Measurements from ENCODE around the gene STK35.

Gene STK35

GRCh38 chr20:2156224-2156623, 54.6 kb downstream of the STK35 start:
- Histone ChIP-seq H3K4me1 (ENCODE audit: control insufficient read depth, insufficient read depth, low read length, poor library complexity, severe bottlenecking) (no peaks in the 10 kb centered on the region), H3K27me3 (replicated peaks; ENCODE audit: control insufficient read depth, insufficient read depth, low read length, poor library complexity, severe bottlenecking) (no peaks in the 10 kb centered on the region), H3K9me3 (ENCODE audit: control insufficient read depth, low read length) (no peaks in the 10 kb centered on the region), H3K36me3 (ENCODE audit: control insufficient read depth, insufficient read depth, low read length) (no peaks in the 10 kb centered on the region), H3K27ac (ENCODE audit: insufficient read depth, low read length, poor library complexity, severe bottlenecking) (no peak overlapping the region), H3K4me3 (ENCODE audit: insufficient read depth, low read depth, low read length, poor library complexity, severe bottlenecking) (no peak overlapping the region)
- no peak for DNase-seq

- DNase-seq = no peak
Measured at GRCh38 chr20:2156666-2157624, 55.3 kb downstream of the STK35 start.

GRCh38 chr20:2162125-2162822, 60.6 kb downstream of the STK35 start:
- H3K27ac ChIP-seq (ENCODE audit: insufficient read depth, low read length, poor library complexity, severe bottlenecking) = no peak overlapping the region
- H3K27me3 ChIP-seq (replicated peaks; ENCODE audit: control insufficient read depth, insufficient read depth, low read length, poor library complexity, severe bottlenecking) = no peaks in the 10 kb centered on the region
- DNase-seq = no peak
- no peaks in the 10 kb centered on the region for H3K36me3 ChIP-seq (ENCODE audit: control insufficient read depth, insufficient read depth, low read length)
- no peak overlapping the region for H3K4me3 ChIP-seq (ENCODE audit: insufficient read depth, low read depth, low read length, poor library complexity, severe bottlenecking)
- H3K9me3 ChIP-seq (ENCODE audit: control insufficient read depth, low read length) = no peaks in the 10 kb centered on the region
- H3K4me1 ChIP-seq (ENCODE audit: control insufficient read depth, insufficient read depth, low read length, poor library complexity, severe bottlenecking) = no peaks in the 10 kb centered on the region

More at GRCh38 chr20:2156666-2157624, 55.3 kb downstream of the STK35 start:
- Histone ChIP-seq H3K27me3 (replicated peaks; ENCODE audit: control insufficient read depth, insufficient read depth, low read length, poor library complexity, severe bottlenecking) (no peaks in the 10 kb centered on the region), H3K27ac (ENCODE audit: insufficient read depth, low read length, poor library complexity, severe bottlenecking) (no peak overlapping the region), H3K4me1 (ENCODE audit: control insufficient read depth, insufficient read depth, low read length, poor library complexity, severe bottlenecking) (no peaks in the 10 kb centered on the region), H3K4me3 (ENCODE audit: insufficient read depth, low read depth, low read length, poor library complexity, severe bottlenecking) (no peak overlapping the region), H3K9me3 (ENCODE audit: control insufficient read depth, low read length) (no peaks in the 10 kb centered on the region), H3K36me3 (ENCODE audit: control insufficient read depth, insufficient read depth, low read length) (no peaks in the 10 kb centered on the region)

GRCh38 chr20:2162823-2163166, 61.2 kb downstream of the STK35 start:
- no peaks in the 10 kb centered on the region for H3K27me3 ChIP-seq (replicated peaks; ENCODE audit: control insufficient read depth, insufficient read depth, low read length, poor library complexity, severe bottlenecking)
- H3K9me3 ChIP-seq (ENCODE audit: control insufficient read depth, low read length) = no peaks in the 10 kb centered on the region
- no peak overlapping the region for H3K27ac ChIP-seq (ENCODE audit: insufficient read depth, low read length, poor library complexity, severe bottlenecking)
- H3K4me3 ChIP-seq (ENCODE audit: insufficient read depth, low read depth, low read length, poor library complexity, severe bottlenecking) = no peak overlapping the region
- no peaks in the 10 kb centered on the region for H3K36me3 ChIP-seq (ENCODE audit: control insufficient read depth, insufficient read depth, low read length)
- H3K4me1 ChIP-seq (ENCODE audit: control insufficient read depth, insufficient read depth, low read length, poor library complexity, severe bottlenecking) = no peaks in the 10 kb centered on the region
- DNase-seq = no peak

- DNase-seq = no peak
- Histone ChIP-seq H3K27me3 (replicated peaks; ENCODE audit: control insufficient read depth, insufficient read depth, low read length, poor library complexity, severe bottlenecking) (no peaks in the 10 kb centered on the region), H3K27ac (ENCODE audit: insufficient read depth, low read length, poor library complexity, severe bottlenecking) (no peak overlapping the region), H3K9me3 (ENCODE audit: control insufficient read depth, low read length) (no peaks in the 10 kb centered on the region), H3K36me3 (ENCODE audit: control insufficient read depth, insufficient read depth, low read length) (no peaks in the 10 kb centered on the region), H3K4me1 (ENCODE audit: control insufficient read depth, insufficient read depth, low read length, poor library complexity, severe bottlenecking) (no peaks in the 10 kb centered on the region), H3K4me3 (ENCODE audit: insufficient read depth, low read depth, low read length, poor library complexity, severe bottlenecking) (no peak overlapping the region)
Measured at GRCh38 chr20:2163312-2163711, 61.7 kb downstream of the STK35 start.

GRCh38 chr20:2163757-2164156, 62.1 kb downstream of the STK35 start:
- no peaks in the 10 kb centered on the region for H3K9me3 ChIP-seq (ENCODE audit: control insufficient read depth, low read length)

GRCh38 chr20:2164421-2164820, 62.8 kb downstream of the STK35 start:
- no peak overlapping the region for H3K27ac ChIP-seq (ENCODE audit: insufficient read depth, low read length, poor library complexity, severe bottlenecking)
- no peaks in the 10 kb centered on the region for H3K9me3 ChIP-seq (ENCODE audit: control insufficient read depth, low read length)
- H3K36me3 ChIP-seq (ENCODE audit: control insufficient read depth, insufficient read depth, low read length) = no peaks in the 10 kb centered on the region
- H3K4me3 ChIP-seq (ENCODE audit: insufficient read depth, low read depth, low read length, poor library complexity, severe bottlenecking) = no peak overlapping the region
- no peaks in the 10 kb centered on the region for H3K4me1 ChIP-seq (ENCODE audit: control insufficient read depth, insufficient read depth, low read length, poor library complexity, severe bottlenecking)
- no peak for DNase-seq
- no peaks in the 10 kb centered on the region for H3K27me3 ChIP-seq (replicated peaks; ENCODE audit: control insufficient read depth, insufficient read depth, low read length, poor library complexity, severe bottlenecking)

More at GRCh38 chr20:2163757-2164156, 62.1 kb downstream of the STK35 start:
- no peaks in the 10 kb centered on the region for H3K4me1 ChIP-seq (ENCODE audit: control insufficient read depth, insufficient read depth, low read length, poor library complexity, severe bottlenecking)
- no peak overlapping the region for H3K27ac ChIP-seq (ENCODE audit: insufficient read depth, low read length, poor library complexity, severe bottlenecking)
- no peak overlapping the region for H3K4me3 ChIP-seq (ENCODE audit: insufficient read depth, low read depth, low read length, poor library complexity, severe bottlenecking)
- H3K36me3 ChIP-seq (ENCODE audit: control insufficient read depth, insufficient read depth, low read length) = no peaks in the 10 kb centered on the region
- no peak for DNase-seq
- no peaks in the 10 kb centered on the region for H3K27me3 ChIP-seq (replicated peaks; ENCODE audit: control insufficient read depth, insufficient read depth, low read length, poor library complexity, severe bottlenecking)

GRCh38 chr20:2164966-2165365, 63.3 kb downstream of the STK35 start:
- Histone ChIP-seq H3K36me3 (ENCODE audit: control insufficient read depth, insufficient read depth, low read length) (no peaks in the 10 kb centered on the region), H3K9me3 (ENCODE audit: control insufficient read depth, low read length) (no peaks in the 10 kb centered on the region), H3K27ac (ENCODE audit: insufficient read depth, low read length, poor library complexity, severe bottlenecking) (no peak overlapping the region), H3K4me1 (ENCODE audit: control insufficient read depth, insufficient read depth, low read length, poor library complexity, severe bottlenecking) (no peaks in the 10 kb centered on the region), H3K27me3 (replicated peaks; ENCODE audit: control insufficient read depth, insufficient read depth, low read length, poor library complexity, severe bottlenecking) (no peaks in the 10 kb centered on the region), H3K4me3 (ENCODE audit: insufficient read depth, low read depth, low read length, poor library complexity, severe bottlenecking) (no peak overlapping the region)
- no peak for DNase-seq

GRCh38 chr20:2165871-2166270, 64.2 kb downstream of the STK35 start:
- Histone ChIP-seq H3K4me3 (ENCODE audit: insufficient read depth, low read depth, low read length, poor library complexity, severe bottlenecking) (no peak overlapping the region), H3K36me3 (ENCODE audit: control insufficient read depth, insufficient read depth, low read length) (no peaks in the 10 kb centered on the region), H3K27me3 (replicated peaks; ENCODE audit: control insufficient read depth, insufficient read depth, low read length, poor library complexity, severe bottlenecking) (no peaks in the 10 kb centered on the region), H3K9me3 (ENCODE audit: control insufficient read depth, low read length) (no peaks in the 10 kb centered on the region), H3K4me1 (ENCODE audit: control insufficient read depth, insufficient read depth, low read length, poor library complexity, severe bottlenecking) (no peaks in the 10 kb centered on the region), H3K27ac (ENCODE audit: insufficient read depth, low read length, poor library complexity, severe bottlenecking) (no peak overlapping the region)
- no peak for DNase-seq

- no peak for DNase-seq
- Histone ChIP-seq H3K4me1 (ENCODE audit: control insufficient read depth, insufficient read depth, low read length, poor library complexity, severe bottlenecking) (no peaks in the 10 kb centered on the region), H3K27ac (ENCODE audit: insufficient read depth, low read length, poor library complexity, severe bottlenecking) (no peak overlapping the region), H3K36me3 (ENCODE audit: control insufficient read depth, insufficient read depth, low read length) (no peaks in the 10 kb centered on the region), H3K4me3 (ENCODE audit: insufficient read depth, low read depth, low read length, poor library complexity, severe bottlenecking) (no peak overlapping the region), H3K9me3 (ENCODE audit: control insufficient read depth, low read length) (no peaks in the 10 kb centered on the region), H3K27me3 (replicated peaks; ENCODE audit: control insufficient read depth, insufficient read depth, low read length, poor library complexity, severe bottlenecking) (no peaks in the 10 kb centered on the region)
Measured at GRCh38 chr20:2167112-2167511, 65.5 kb downstream of the STK35 start.

Measured in effector memory CD4-positive, alpha-beta T cell (primary cell).